ENCODE measurements around the gene AMBN.
"Not testable (repeated sequence)": the region's sequence is repeated elsewhere in the genome, so short reads cannot be mapped to it uniquely, and the experiment has no call there.

AMBN gene

DNA sequence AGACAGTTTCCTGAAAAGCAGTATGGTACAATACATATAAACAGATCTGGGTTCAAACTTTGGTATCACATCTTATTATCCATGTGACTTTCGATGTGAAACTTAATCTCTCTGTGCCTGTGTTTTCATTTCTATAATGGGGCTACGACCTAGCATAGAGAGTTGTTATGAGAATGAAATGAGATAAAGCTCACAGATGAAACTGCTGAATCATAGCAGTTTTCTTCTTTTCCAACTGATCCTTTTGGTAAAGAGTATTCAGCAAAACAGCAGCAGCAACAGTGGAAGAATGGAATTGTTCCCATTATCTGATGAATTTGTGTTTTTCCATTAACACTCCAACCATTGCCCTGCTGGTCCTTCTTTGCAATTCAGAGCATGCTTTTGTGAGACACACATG lies 16.3 kb downstream of the AMBN start:
- DNase-seq (ENCODE audit: low read depth), result no peak

DNA sequence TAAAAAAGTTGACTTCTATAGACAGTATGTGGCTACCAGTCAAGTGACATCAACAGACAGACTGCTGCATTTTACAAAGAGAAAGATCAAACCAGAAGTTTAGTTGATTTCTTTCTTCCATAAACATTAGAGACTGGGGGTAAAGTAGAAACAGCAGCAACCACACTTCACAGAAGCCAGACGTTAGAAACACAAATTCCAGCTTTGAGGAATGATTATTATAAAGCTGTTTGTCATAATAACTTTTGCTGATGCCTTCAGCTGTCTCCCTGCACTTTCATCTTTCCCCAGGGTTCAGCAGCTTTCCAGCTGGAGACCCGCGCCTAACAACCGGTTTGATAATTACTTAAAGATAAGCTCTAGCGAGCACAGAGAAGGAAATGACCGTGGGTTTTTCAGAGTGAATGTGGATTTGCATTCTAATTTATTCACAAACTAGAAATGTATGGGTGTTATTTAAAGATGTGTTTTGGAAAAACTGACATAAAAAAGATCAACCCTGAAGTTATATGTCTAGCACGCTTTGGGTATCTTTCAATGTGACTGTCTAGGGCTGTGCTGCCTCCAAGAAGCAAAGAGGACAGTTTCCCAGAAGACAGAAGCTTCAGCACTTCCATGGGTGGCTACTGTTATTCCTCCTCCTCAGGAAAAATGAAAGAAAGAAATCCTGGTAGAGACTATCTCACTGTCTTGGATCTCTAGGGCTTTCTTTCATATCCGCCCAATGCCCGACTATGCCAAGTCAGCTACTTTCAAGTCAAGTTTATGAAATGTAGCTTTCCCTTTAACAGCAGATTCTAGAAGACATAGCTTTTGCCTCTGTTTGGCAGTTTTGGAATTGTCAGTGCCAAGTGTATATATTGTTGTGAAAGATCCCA lies 21.5 kb downstream of the AMBN start:
- no peak for DNase-seq (ENCODE audit: low read depth)

DNA sequence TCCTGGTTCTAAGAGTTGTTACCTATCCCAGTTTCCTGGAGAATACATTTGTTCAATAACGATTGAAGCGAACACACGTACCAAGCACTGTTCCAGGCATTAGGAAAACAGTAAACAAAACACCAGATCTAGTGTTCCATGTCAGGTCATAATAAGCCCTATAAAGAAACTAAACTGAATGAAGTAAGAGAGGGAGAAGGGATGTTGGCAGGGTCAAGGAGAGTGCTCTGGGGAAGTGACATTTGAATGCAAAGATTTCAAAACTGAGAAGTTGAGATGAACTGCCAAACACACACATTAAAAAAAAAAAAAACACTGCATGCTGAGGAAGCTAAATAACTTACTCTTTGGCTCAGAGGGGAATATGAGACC lies 22.1 kb downstream of the AMBN start:
- DNase-seq (ENCODE audit: low read depth), result no peak

DNA sequence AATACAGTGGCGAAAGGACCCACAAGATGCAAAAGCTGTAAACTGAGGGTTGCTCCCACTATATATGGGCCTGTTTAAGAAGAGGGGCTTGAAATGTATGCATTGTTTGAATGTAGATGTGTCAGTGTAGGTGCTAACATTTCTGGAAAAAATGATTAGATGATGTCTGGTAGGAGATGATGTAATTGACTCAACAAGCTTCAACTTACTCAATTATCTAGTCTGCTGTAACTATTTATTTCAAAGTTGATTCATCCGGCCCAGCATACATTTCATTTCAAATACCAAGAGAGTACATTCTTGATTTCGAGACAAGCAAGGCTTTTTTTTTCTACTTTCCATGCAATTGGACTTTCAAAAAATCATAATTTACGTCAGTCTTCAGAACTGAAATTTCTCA lies 27.2 kb downstream of the AMBN start:
- DNase-seq (ENCODE audit: low read depth), result no peak

DNA sequence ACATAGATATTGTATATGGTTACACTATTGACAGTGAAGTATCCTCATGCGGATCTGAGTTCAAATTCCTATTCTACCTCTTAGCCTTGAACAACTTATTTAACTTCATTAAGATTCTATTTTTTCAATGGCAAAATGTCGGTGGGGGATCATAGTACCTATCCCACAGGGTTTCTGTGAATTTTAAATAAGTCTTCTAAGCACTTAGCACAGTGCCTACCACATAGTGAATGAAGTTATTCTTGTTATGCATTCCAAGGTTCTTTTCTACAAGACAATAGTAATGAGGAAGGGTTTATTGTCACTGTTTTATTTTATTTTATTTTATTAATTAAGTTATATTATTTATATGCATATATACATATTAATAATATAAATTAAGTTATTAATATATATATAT lies 27.7 kb downstream of the AMBN start:
- DNase-seq (ENCODE audit: low read depth), result no peak

DNA sequence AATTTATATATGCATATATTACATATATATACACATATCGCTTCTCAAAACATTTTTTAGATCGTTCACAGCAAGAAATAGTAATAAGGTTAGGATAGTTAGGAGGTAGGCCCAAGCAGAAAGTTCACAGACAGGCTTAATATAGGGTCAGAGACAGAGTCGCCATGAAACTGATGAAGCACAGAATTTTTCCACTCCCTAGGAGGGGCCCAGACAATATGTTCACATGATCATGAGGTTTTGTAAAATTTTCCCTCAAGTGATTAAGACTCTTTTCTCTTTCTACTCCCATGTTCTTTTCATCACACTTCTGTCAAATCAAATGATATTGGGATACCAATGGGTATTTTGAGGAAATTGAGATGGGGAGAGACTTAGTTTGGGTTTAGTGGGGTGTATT lies 31.3 kb downstream of the AMBN start:
- DNase-seq (ENCODE audit: low read depth), result no peak

DNA sequence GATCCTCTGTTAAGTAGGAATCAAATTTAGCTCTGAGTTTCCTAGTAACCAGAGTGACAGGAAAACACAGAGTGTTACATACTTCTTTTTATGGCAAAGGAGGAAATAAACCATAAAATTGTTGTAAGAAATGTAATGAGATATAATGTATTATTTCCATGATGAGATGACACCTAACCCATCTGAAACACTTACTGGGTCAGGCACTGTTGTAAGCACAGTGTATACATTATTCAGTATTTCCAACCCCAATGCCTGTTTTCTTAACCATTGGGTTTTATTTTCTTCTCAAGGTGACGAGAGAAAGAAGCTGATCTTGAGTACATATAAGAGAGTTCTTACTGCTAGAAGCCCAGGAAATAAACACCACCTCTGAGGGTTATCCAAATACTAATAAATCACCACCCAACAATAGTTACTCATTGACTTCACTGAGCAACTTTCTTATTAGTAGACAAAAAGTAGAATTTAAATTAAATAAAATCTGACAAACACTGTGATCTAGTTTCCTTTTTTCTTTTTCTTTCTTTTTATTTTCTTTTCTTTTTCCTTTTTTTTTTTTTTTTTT lies 32.3 kb downstream of the AMBN start:
- DNase-seq (ENCODE audit: low read depth), result no peak

DNA sequence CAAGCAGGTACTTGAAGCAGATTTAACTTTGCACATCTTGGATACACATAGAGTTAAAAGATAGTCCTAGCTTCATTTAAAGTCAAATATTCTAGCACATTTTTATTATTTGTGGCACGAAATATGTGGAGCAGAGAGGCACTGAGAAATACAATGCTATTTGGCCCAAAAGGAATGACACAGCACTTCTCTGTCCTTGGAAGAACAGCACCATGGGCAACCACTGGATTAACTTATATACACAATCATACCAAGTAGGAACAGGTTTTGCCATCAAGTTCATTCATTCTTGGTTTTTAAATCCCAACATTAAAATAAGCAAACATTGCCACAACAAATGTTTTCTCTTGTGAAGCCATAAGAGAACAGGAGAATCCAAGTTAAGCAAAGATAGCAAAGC lies 35.6 kb downstream of the AMBN start:
- no peak for DNase-seq (ENCODE audit: low read depth)

DNA sequence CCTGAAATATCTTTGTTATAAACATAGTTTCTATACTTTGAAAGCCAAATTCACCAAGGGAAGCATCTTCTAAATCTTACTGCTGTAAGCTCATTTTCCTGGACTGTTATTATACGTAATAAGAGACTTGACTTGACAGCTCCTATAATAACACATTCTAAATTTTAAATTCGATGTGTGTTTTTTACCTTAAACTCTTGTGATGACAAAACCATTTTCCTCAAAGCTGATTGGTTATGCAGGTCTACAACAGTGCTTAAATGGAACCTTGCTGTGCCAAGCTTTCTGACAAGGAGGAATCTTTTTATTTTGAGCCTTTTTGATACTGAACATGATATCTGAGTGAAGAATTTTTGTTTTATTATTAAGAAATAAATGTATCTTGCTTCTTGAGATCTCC lies 36.4 kb downstream of the AMBN start, which contains the start of gene ENAM:
Gene ENAM, plus strand, starts transcription at position 301 of the 400 bp plus-strand sequence. CDS start 757 bp downstream, outside the sequence.
- DNase-seq (ENCODE audit: low read depth), result no peak

DNA sequence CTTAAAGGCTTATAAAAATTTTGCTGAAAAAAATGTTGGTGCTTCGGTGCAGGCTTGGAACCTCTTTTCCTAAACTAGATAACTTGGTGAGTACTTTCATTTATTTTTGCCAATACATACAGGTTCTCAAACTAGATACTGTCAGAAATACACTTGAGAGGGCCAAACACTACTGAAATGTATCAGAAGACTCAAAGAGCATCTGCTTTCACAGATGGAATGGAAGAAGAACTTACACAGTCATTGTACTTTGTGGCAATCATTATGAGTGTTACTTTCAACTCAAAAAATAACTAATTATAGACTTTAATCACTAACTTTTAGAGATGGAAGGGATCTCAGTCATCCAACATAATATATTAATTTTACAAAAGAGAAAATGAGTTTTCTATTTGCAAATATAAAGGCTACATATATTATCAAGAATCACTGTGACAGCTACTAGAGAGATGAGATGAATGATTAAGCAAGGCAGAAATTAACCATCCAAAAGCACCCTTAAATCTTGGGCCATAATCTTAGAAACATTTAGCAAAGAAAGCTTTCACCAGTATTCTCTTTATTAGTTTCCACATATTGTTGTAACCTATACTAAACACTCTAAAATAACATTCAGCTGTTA lies 37.5 kb downstream of the AMBN start:
- no peak for DNase-seq (ENCODE audit: low read depth)

DNA sequence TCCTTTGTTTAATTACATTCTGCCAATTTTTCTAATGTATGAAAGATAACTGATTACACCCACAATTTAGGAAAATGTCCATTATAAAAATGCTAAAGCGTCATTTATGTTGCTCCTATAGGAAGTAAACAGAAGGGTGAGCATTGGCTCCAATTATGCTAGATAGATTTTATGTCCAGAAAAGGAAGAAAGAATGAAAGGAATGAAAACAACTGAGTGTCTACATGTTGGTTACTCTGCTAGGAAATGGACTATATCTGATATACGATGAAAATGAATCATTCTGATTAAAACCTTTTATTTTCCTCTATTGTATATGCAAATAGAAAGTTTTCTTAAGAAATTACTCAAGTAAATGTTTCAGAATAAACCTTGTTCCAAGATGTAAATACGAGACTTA lies 38.1 kb downstream of the AMBN start:
- DNase-seq (ENCODE audit: low read depth), result no peak

DNA sequence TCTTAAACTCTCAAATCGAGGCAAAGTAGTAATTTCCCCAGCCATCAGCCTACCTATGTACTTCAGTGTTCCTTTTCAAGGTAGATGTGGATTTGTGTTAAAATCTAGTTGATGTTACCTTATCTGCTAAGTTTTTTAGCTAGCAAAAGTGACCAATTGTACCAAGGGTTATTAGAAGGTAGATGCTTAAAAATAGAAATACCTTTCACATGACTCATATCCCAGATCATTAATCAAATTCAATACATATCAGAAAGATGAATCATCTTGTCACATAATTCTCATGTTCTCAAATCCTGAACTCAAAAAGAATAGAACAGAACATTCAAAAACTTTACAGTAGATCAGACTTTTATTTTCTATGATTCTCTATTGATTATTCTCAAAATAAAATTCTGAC lies 40.0 kb downstream of the AMBN start:
- DNase-seq (ENCODE audit: low read depth), result no peak

DNA sequence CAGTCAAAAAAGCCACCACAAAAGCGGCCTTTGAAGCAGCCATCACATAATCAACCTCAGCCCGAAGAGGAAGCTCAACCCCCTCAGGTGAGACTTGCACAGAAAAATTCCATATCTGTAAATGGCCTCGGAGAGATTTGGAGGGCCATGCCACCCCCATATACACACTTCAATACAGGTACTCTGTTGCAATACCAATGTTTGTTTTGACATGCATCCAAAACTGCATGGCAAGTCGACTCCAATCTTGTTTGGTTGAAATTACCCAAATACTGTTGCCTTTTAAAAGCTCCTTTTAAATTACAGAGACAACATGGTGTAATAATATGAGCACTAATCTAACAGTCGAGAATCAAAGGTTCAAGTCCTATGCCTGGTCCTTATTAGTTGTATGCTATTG lies 42.4 kb downstream of the AMBN start:
- no peak for DNase-seq (ENCODE audit: low read depth)

DNA sequence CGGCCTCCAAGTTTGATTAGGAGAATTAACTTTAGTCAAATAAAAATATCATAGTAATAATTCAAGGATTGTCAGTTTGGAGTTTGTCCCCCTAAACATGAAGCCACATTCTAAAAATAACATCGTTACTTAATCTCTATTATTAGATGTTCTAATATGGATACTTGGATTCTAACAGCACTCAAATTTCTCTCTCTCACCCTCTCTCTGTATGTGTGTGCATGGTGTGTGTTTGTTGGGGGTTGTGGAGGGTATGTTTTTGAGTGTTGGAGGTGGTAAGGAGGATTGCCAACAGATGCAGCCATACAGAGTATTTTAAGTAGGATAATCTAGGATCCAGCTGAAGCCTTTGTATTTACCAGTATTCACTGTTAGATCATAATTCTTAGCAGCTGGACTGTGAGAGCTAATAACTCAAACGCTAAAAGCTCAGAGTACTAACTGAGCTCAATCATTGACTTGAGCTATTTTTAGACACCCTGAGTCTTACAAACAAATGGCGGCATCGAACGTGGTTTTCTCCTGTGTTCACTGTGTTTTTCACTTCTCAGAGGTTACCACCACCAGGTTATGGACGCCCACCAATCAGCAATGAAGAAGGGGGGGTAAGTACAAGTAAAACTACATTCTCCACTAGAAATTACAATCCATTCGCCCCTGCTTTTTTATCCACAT lies 45.3 kb downstream of the AMBN start:
- DNase-seq (ENCODE audit: low read depth), result no peak

DNA sequence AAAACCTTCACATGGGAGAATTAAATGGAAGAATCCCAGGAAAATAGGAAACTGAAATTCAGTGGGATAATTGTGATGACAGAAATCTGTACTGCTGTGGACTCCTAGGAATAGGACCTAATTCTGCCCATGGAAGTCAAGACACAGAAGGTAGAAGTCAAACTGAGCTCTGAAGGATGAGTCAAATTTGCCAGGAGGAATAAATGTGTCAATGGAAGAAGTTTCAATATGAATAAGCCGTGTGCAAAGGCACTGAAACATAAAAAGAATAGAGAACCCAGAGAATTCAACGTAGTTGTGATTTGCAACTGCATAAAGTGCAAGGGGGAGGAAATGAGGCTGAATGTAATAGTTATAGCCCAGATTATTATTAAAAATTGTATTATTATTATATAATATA lies 48.1 kb downstream of the AMBN start:
- DNase-seq (ENCODE audit: low read depth), result no peak

DNA sequence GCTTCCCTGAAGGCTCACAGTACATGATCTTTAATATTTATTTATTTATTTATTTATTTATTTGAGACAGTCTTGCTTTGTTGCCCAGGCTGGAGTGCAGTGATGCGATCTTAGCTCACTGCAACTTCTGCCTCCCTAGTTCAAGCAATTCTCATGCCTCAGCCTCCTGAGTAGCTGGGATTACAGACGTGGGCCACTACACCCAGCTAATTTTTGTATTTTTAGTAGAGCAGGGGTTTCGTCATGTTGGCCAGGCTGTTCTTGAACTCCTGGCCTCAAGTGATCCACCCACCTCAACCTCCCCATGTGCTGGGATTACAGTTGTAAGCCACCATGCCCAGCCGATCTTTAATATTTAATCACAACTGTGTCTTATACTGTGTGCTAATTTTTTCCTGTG lies 58.7 kb downstream of the AMBN start:
- not testable (repeated sequence) for DNase-seq (ENCODE audit: low read depth)

DNA sequence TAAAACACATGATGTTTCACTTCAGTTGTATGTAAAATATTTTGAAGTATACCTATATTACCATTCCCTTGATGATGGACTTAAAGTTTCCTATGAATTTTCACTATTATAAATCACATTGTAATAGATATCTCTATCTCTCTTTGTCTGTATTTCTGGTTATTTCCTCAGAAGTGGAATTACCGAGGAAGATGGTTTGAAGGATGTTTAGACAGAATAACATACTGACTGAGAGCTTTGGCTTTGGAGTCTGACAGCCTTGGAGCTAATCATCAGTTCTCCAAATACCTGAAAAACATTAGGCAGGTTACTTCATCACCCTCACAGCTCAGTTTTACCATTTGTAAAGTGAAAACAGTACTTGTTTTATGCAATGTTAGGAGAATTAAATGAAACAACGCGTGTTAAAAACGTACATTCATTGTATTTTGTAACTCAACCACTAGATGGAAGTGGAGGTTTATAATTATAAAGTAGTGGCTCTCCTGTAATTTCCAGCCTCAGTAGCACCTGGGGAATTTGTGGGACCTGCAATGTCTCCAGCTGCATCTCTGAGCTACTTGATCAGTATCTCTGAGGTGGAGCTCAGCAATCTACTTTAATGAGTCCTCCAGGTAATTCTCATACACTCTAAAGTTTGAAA lies 59.9 kb downstream of the AMBN start:
- no peak for DNase-seq (ENCODE audit: low read depth)

DNA sequence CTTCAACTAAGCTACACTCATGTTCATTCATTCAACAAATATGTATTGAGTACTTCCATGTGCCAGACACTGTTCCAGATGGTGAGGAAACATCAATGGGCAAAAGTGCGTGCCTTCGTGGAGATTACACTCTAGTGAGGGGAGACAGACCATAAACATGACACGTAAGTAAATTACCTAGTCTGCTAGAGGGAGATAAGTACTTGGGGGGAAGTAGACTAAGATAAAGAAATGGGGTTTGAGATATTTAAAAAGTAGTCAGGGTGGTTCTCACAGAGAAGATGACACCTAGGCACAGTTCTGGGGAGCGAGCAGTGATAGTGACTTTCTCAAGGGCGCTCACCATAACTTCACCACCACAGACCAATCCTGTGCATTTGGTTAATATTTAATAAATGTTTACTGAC lies 62.6 kb downstream of the AMBN start:
- no peak for DNase-seq (ENCODE audit: low read depth)
